ENCODE measurements around the gene ACO2.

The ACO2 gene

GRCh38 chr22:41504816-41505215, 35.9 kb downstream of the ACO2 start:
- TF ChIP-seq CTCF (IDR thresholded peaks at IDR 0.05; ENCODE audit: low read depth, low read length) (no peak), EZH2phosphoT487 (IDR thresholded peaks at IDR 0.05; ENCODE audit: low read depth) (no peak)
- Histone ChIP-seq H4K20me1 (ENCODE audit: insufficient read depth, low read length) (no peaks in the 10 kb centered on the region), H3K4me3 (ENCODE audit: low read length) (no peak overlapping the region), H3K9me3 (ENCODE audit: insufficient read depth, low read length) (no peaks in the 10 kb centered on the region), H2AFZ (ENCODE audit: low read depth, low read length) (no peak overlapping the region), H3K4me1 (ENCODE audit: low read length) (no peaks in the 10 kb centered on the region), H3K9ac (ENCODE audit: low read length) (no peak overlapping the region), H3K27ac (ENCODE audit: low read length) (no peak overlapping the region), H3K4me2 (ENCODE audit: low read length) (no peak overlapping the region), H3K79me2 (ENCODE audit: low read length) (no peaks in the 10 kb centered on the region), H3K27me3 (ENCODE audit: low read depth, low read length) (no peaks in the 10 kb centered on the region), H3K36me3 (replicated peaks; ENCODE audit: low read depth, low read length) (peaks cover 18% of the 10 kb centered on the region)

GRCh38 chr22:41505511-41506220, 36.7 kb downstream of the ACO2 start:
- Histone ChIP-seq H3K27ac (ENCODE audit: low read length) (no peak overlapping the region), H4K20me1 (ENCODE audit: insufficient read depth, low read length) (no peaks in the 10 kb centered on the region), H3K9ac (ENCODE audit: low read length) (no peak overlapping the region), H3K27me3 (ENCODE audit: low read depth, low read length) (no peaks in the 10 kb centered on the region), H3K4me3 (ENCODE audit: low read length) (no peak overlapping the region), H2AFZ (ENCODE audit: low read depth, low read length) (no peak overlapping the region), H3K79me2 (ENCODE audit: low read length) (no peaks in the 10 kb centered on the region), H3K4me2 (ENCODE audit: low read length) (no peak overlapping the region), H3K9me3 (ENCODE audit: insufficient read depth, low read length) (no peaks in the 10 kb centered on the region), H3K4me1 (ENCODE audit: low read length) (no peaks in the 10 kb centered on the region), H3K36me3 (replicated peaks; ENCODE audit: low read depth, low read length) (peaks cover 16% of the 10 kb centered on the region)
- TF ChIP-seq CTCF (IDR thresholded peaks at IDR 0.05; ENCODE audit: low read depth, low read length) (no peak), EZH2phosphoT487 (IDR thresholded peaks at IDR 0.05; ENCODE audit: low read depth) (no peak)

GRCh38 chr22:41507330-41508063, 38.6 kb downstream of the ACO2 start:
- Histone ChIP-seq H3K4me1 (ENCODE audit: low read length) (no peaks in the 10 kb centered on the region), H2AFZ (ENCODE audit: low read depth, low read length) (no peak overlapping the region), H3K9me3 (ENCODE audit: insufficient read depth, low read length) (no peaks in the 10 kb centered on the region), H4K20me1 (ENCODE audit: insufficient read depth, low read length) (no peaks in the 10 kb centered on the region), H3K27me3 (ENCODE audit: low read depth, low read length) (no peaks in the 10 kb centered on the region), H3K4me2 (ENCODE audit: low read length) (no peak overlapping the region), H3K27ac (ENCODE audit: low read length) (no peak overlapping the region), H3K79me2 (ENCODE audit: low read length) (no peaks in the 10 kb centered on the region), H3K4me3 (ENCODE audit: low read length) (no peak overlapping the region), H3K36me3 (replicated peaks; ENCODE audit: low read depth, low read length) (peaks cover 21% of the 10 kb centered on the region), H3K9ac (ENCODE audit: low read length) (no peak overlapping the region)
- no peak for TF ChIP-seq CTCF (IDR thresholded peaks at IDR 0.05; ENCODE audit: low read depth, low read length)
- TF ChIP-seq EZH2phosphoT487 (IDR thresholded peaks at IDR 0.05; ENCODE audit: low read depth) = no peak

- H3K4me2 ChIP-seq (ENCODE audit: low read length) = no peak overlapping the region
- H3K36me3 ChIP-seq (replicated peaks; ENCODE audit: low read depth, low read length) = peaks cover 24% of the 10 kb centered on the region
- H3K4me1 ChIP-seq (ENCODE audit: low read length) = no peaks in the 10 kb centered on the region
- no peak overlapping the region for H3K27ac ChIP-seq (ENCODE audit: low read length)
- no peak overlapping the region for H2AFZ ChIP-seq (ENCODE audit: low read depth, low read length)
- no peak for TF ChIP-seq CTCF (IDR thresholded peaks at IDR 0.05; ENCODE audit: low read depth, low read length)
- TF ChIP-seq EZH2phosphoT487 (IDR thresholded peaks at IDR 0.05; ENCODE audit: low read depth) = no peak
- no peaks in the 10 kb centered on the region for H3K27me3 ChIP-seq (ENCODE audit: low read depth, low read length)
- H3K4me3 ChIP-seq (ENCODE audit: low read length) = no peak overlapping the region
- 0 out of 2 replicates have a peak, but pooled peaks cover 3% of the 10 kb centered on the region for H4K20me1 ChIP-seq (ENCODE audit: insufficient read depth, low read length)
- H3K79me2 ChIP-seq (ENCODE audit: low read length) = no peaks in the 10 kb centered on the region
- H3K9me3 ChIP-seq (ENCODE audit: insufficient read depth, low read length) = no peaks in the 10 kb centered on the region
- no peak overlapping the region for H3K9ac ChIP-seq (ENCODE audit: low read length)
Measured at GRCh38 chr22:41508770-41509170, 39.9 kb downstream of the ACO2 start.
